Progenitor cell of endocrine pancreas (in vitro differentiated cells): ENCODE results near the gene CA10. TPM values are rescaled to one million over a fixed set of nuclear protein-coding genes. Genes with fewer than 3 reads are reported as not detected.

Experiments
- DNase-seq: peaks from one replicate; pipeline ENCODE4 v3.0.0; 2021; ENCODE audit warnings: low spot score; ENCODE audit not compliant: unreplicated experiment
- H3K27ac Mint-ChIP-seq: 2 replicates; pipeline ENCODE4 v1.8.0; 2021; ENCODE audit warnings: mild to moderate bottlenecking, moderate library complexity, mixed read lengths
- H3K27me3 Mint-ChIP-seq: 2 replicates; pipeline ENCODE4 v1.8.0; 2021; ENCODE audit warnings: mixed read lengths
- H3K36me3 Mint-ChIP-seq: 2 replicates; pipeline ENCODE4 v1.8.0; 2022; ENCODE audit warnings: mixed read lengths; ENCODE audit not compliant: insufficient read depth
- H3K4me1 Mint-ChIP-seq: 2 replicates; pipeline ENCODE4 v1.8.0; 2021; ENCODE audit warnings: low read depth, mixed read lengths
- H3K4me3 Mint-ChIP-seq: 2 replicates; pipeline ENCODE4 v1.8.0; 2021; ENCODE audit warnings: low read depth, mild to moderate bottlenecking, moderate library complexity, mixed read lengths
- H3K9me3 Mint-ChIP-seq: 2 replicates; pipeline ENCODE4 v1.8.0; 2021; ENCODE audit warnings: low read depth, mixed read lengths
- total RNA-seq: library from RNA; stranded (reverse); gene quantifications from 2 replicates; pipeline ENCODE4 v1.2.1, GENCODE V29; 2021
- TF ChIP-seq, protein P1 (sequence below): fragments of 200-600 bp; sonication (generic); IDR thresholded peaks from one replicate; pipeline ENCODE4 v1.5.0; 2021; ENCODE audit warnings: antibody characterized with exemption, mild to moderate bottlenecking; ENCODE audit not compliant: unreplicated experiment

CA10 gene
- total RNA-seq, 1 donor from 2014 or later: 0.53 TPM

DNA sequence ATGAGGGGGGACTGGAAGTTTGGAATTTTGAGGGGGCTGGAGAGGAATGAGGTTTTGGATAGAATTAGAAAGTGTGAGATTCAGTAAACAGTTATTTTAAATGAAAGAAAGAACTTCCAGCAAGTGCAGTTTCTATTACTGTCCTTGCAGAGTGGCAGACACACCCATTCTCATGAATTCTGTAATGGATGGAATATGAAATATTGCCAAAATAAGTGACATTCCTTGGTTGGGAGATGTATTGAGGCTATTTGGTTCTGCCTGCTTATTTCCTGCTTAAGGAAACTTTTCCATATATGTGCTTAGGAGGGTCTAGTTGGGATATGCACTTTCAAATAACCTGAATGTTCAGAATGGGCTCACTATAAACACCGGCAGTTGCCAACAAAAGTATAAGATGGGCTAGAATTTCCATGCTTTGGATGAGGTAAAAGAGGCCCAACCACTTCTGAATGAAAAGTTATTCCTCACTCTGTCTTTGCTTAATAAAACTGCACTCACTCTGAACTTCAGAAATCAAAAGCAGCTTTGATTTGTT lies 434.4 kb downstream of the CA10 start:
- peaks cover 9% of the 10 kb centered on the region for H3K27me3 Mint-ChIP-seq
- no peak for DNase-seq
- peaks cover 4% of the 10 kb centered on the region for H3K9me3 Mint-ChIP-seq
- no peak overlapping the region for H3K27ac Mint-ChIP-seq
- TF ChIP-seq, protein P1, sequence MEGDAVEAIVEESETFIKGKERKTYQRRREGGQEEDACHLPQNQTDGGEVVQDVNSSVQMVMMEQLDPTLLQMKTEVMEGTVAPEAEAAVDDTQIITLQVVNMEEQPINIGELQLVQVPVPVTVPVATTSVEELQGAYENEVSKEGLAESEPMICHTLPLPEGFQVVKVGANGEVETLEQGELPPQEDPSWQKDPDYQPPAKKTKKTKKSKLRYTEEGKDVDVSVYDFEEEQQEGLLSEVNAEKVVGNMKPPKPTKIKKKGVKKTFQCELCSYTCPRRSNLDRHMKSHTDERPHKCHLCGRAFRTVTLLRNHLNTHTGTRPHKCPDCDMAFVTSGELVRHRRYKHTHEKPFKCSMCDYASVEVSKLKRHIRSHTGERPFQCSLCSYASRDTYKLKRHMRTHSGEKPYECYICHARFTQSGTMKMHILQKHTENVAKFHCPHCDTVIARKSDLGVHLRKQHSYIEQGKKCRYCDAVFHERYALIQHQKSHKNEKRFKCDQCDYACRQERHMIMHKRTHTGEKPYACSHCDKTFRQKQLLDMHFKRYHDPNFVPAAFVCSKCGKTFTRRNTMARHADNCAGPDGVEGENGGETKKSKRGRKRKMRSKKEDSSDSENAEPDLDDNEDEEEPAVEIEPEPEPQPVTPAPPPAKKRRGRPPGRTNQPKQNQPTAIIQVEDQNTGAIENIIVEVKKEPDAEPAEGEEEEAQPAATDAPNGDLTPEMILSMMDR: no peak
- no peak overlapping the region for H3K4me3 Mint-ChIP-seq
- no peaks in the 10 kb centered on the region for H3K36me3 Mint-ChIP-seq
- peaks cover 2% of the 10 kb centered on the region for H3K4me1 Mint-ChIP-seq

DNA sequence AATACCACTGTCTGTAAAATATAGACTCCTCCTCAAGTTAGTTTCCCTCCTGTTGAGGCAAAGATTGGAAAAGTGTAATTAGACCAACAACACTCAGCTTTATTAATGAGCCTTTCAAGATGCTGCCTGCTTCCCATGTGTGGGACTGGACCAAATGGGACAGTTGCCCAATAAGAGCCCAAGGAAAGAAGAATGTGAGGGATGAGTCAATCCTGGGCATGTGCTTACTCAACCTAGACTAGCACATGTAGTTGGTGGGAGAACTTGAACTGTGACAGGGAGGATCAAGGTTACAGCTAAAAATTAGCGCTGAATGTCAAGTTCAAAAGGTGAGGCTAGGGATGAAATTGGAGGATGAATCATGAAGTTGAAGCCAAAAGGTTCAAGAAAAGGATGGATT lies 435.5 kb downstream of the CA10 start:
- Mint-ChIP-seq H3K4me1 (no peaks in the 10 kb centered on the region), H3K27me3 (peaks cover 12% of the 10 kb centered on the region), H3K27ac (no peak overlapping the region), H3K4me3 (no peak overlapping the region), H3K9me3 (peaks cover 4% of the 10 kb centered on the region), H3K36me3 (no peaks in the 10 kb centered on the region)
- TF ChIP-seq, protein P1: no peak
- DNase-seq: no peak

DNA sequence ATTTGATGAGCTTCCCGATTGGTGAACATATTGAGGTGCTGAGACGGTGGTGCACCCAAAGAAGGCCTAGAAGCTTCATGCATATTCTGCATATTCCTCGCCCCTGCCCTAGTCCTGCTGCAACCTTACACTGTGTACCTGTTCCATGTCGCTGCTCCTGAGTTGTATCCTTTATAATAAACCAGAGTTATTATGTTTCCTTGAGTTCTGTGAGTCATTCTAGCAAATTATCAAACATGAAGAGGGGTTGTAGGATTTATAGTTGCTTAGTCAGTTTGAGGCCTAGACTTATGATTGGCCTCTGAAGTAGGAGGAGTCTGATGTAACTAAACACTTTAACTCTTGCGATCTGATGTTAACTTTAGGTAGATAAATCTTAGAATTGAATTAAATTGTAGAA lies 436.8 kb downstream of the CA10 start:
- peaks cover 4% of the 10 kb centered on the region for H3K9me3 Mint-ChIP-seq
- H3K36me3 Mint-ChIP-seq: no peaks in the 10 kb centered on the region
- no peak overlapping the region for H3K4me3 Mint-ChIP-seq
- TF ChIP-seq, protein P1: no peak
- DNase-seq: no peak
- H3K4me1 Mint-ChIP-seq: no peaks in the 10 kb centered on the region
- H3K27ac Mint-ChIP-seq: no peak overlapping the region
- peaks cover 12% of the 10 kb centered on the region for H3K27me3 Mint-ChIP-seq

DNA sequence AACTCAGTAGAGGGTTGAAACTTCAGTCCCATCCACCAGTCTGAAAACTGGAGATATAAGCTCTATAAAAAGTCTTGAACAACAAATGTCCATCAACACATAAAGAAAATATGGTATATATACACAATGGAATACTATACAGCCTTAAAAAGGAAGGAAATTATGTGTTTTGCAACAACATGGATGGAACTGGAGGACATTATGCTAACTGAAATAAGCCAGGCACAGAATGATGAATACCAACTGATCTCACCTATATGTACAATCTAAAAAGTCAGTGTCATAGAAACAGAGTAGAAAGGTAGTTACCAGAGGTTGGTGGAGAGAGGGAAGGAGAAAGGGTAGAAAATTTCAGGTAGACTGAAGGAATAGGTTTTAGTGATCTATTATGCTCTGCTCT lies 438.1 kb downstream of the CA10 start:
- no peak for DNase-seq
- no peak overlapping the region for H3K4me3 Mint-ChIP-seq
- H3K27ac Mint-ChIP-seq: no peak overlapping the region
- TF ChIP-seq, protein P1: no peak
- H3K36me3 Mint-ChIP-seq: no peaks in the 10 kb centered on the region
- H3K4me1 Mint-ChIP-seq: no peaks in the 10 kb centered on the region
- H3K27me3 Mint-ChIP-seq: peaks cover 12% of the 10 kb centered on the region
- peaks cover 4% of the 10 kb centered on the region for H3K9me3 Mint-ChIP-seq

DNA sequence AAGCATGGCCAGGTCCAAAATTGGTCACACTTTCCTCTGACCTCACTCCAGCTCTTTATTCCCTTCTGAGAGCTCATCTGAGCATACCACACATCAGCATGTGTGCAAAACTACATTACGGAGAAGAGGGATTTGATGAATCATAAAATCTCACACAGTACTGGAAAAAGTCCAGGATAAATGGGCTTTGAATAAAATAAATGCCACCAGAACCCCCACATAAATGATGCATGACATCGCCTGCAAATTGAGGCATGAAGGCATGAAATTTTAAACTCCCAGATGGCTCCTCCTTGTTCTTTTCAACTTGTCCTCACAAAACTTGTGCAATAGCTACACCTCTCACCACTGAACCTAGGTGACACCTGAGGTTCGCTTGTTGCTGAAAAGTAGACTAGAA lies 439.5 kb downstream of the CA10 start:
- Mint-ChIP-seq H3K9me3 (peaks cover 4% of the 10 kb centered on the region), H3K27me3 (peaks cover 16% of the 10 kb centered on the region), H3K27ac (no peak overlapping the region)

More for the DNA sequence above, 439.5 kb downstream of the CA10 start:
- Mint-ChIP-seq H3K36me3 (no peaks in the 10 kb centered on the region), H3K4me3 (no peak overlapping the region), H3K4me1 (no peaks in the 10 kb centered on the region)
- TF ChIP-seq, protein P1: no peak
- DNase-seq: no peak
